ENCODE measurements around the gene CACNG5. TPM values are rescaled to one million over a fixed set of nuclear protein-coding genes. Genes with fewer than 3 reads are reported as not detected.

CACNG5 gene
- total RNA-seq, 1 donor from 2014 or later, result not detected

DNA sequence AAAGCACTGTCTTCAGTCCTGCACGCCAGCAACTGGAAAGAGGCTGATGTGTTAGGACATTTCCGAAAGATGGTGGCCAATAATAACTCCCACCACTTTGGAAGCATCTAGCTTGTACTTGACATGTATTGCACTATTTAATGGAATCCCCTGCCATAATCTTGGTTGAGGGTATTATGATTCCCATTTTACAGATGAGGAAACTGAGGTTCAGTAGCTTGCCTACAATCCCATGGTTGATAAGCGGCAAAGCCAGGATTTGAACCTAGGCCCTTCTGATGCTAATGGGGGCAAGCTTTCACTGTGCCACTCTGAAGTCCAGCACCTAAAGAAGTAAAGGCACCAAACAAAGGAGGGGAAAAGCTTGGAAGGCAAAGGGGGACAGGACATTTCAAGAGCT, 8.0 kb downstream of the CACNG5 start:
- ATAC-seq (no peak), DNase-seq (no peak)
- intact Hi-C loops (cut with micrococcal nuclease), result no loop called here

DNA sequence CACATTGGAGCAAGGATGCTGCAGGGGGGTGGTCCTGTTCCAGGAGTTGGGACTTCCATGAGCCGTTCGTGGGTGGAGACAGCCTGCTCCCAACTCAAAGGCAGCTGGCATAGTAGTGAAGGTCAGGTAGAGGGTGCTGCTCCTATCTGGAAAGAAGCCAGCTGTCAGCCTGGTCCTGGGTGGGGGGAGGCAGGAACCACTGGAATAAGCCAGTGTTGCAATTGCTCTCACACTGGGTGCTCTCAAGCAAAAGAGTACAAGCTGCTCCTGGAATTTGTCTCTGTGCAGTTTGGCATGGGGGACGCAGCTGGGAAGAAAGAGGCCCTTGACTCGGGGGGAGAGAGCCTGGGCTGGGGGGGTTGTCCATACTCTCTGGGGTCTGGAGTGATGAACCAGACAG, 8.7 kb downstream of the CACNG5 start:
- intact Hi-C loops (cut with micrococcal nuclease), result no loop called here
- no peak for ATAC-seq
- DNase-seq, result no peak

DNA sequence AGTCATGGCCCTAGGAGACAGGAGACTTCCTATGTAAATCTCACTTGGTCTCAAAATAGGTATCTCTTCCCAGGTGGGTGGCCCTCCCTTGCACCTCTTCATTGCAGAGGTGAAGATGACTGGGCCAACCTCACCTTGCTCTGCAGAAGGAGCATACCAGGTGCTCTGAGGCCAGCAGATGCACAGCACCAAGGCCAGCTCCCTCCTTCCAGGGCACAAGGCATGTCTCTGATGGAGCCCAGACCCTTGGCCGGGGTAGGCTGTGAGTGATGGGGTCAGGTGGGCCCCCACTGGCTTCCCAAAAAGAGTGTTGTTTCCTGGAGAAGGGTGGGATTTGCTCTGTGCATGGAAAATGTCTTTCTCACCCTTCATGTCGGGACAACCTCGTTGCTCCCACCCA, 12.8 kb downstream of the CACNG5 start:
- ATAC-seq (no peak), DNase-seq (no peak)
- intact Hi-C loops (cut with micrococcal nuclease), result no loop called here

DNA sequence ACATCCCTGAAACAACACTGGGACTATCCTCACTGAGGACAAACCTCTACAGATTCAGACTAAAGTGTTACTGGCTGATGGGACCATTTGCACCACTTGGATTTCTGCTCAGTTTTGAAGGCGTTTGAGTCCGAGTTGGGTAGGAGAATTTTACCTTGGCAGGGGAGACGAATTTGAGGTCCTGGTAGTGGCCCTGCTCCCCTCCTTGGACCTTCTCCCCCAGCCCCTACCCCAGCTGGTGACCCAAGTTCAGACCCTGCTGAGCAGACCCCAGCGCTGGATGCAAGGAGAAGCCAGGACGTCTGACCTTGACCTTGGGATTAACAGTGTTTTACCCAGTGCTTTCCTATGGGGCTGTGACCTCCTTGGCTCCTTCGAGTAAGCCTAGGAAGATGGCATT, 13.6 kb downstream of the CACNG5 start:
- intact Hi-C loops (cut with micrococcal nuclease), result no loop called here
- ATAC-seq, result no peak

DNA sequence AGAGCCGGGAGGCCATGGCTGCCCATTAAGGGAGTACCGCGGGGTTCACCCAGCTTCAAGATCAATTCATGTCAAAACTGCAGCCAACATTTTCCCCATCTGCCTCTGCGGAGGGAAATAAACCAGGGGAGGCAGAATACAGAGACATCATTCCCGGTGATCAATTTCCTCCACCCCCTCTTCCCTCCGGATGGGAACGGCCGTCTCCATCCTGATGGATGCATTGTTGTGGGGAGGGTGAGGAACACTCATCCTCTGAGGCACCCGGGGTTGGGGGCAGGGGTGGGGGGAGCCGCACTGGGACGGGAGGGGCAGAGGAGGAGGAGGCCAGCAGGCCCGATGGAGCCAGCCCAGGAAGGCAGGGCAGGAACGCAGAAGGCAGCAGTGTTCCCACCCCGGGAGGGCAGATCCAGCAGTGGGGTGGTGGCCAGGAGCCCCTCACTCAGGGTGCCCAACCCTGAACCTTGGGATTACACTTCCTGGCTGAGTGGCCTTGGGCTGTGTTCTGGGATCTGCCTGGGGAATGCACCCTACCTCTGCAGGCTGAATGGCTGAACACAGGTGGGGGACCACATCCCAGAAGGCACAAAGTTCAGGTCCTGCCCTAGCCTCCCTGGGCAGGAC, 14.2 kb downstream of the CACNG5 start:
- DNase-seq (no peak), ATAC-seq (no peak)
- intact Hi-C loops (cut with micrococcal nuclease), result no loop called here

More for the DNA sequence above, 13.6 kb downstream of the CACNG5 start:
- DNase-seq, result no peak

DNA sequence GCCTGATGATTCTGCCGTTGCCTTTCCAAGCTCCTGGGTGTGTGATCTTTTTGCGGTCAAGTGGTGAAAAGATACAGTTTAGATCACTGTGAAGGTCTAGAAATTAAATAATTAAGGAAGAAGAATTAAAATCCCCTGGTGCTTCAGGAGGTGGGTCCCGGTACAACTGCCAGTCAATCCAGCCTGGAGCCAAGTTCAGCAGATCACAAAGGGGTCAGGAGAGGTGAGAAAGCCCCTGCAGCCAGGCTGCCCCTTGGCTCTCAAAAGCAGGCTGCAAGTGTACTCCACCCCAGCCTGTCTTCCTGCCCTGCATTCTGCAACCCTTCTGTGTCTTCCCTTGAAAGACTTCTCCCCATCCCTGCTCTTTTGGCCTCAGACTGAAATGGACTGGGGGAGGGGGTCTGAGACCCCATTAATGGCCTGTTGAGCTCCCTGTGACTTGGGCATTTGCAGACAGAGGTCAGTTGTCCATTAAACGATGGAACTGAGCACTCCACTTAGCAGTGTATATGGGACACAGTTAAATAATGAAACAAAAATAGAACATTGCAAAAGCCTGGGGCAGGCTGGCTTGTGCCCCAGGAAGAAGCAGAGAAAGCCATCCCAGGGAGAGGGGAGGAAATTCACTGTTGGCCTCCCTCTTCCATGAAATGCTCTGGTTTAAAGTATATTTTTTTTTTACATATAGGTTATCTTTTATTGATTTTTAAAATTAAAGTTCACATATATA, 15.1 kb downstream of the CACNG5 start:
- ATAC-seq, result peak; percentile 97
- DNase-seq, result no peak
- intact Hi-C loops (cut with micrococcal nuclease), result no loop called here

DNA sequence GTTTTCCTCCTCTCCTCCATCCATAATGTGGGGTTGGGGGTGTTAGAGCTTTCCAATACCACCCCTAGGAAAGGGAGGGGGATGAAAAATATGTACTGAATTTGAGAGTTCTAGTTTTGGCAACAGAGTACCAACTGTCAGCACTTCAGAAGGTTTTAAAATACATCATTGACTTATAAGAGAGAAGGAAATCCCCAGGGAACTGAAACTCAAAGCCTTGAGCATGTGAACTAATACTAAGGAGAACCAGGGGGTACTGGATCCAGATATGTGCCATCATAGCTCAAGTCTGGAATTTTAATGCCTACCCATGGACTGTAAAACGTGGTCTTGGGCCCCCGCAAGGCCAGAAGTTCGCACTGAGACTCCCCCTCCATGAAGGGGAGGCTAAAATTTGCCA, 15.8 kb downstream of the CACNG5 start:
- no peak for DNase-seq
- intact Hi-C loops (cut with micrococcal nuclease), result no loop called here
- no peak for ATAC-seq

DNA sequence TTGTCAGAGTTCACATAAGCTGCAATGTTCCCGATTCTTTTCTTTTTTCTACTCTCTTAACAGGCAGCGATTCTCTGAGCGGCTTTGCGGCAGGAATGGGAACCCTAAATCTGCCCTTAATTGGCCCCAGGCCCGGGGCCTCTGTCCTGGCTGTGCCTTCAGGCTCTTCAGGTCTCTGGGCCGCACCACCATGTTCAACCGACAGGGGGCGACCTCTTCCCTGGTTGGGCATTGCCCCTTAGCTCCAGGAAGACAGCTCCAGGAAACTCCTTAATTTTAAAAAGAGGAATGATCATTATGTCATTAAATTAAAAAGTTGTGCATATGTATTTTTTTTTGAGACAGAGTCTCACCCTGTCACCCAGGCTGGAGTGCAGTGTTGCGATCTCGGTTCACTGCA, 20.3 kb downstream of the CACNG5 start:
- no peak for DNase-seq
- intact Hi-C loops (cut with micrococcal nuclease), result no loop called here
- no peak for ATAC-seq

DNA sequence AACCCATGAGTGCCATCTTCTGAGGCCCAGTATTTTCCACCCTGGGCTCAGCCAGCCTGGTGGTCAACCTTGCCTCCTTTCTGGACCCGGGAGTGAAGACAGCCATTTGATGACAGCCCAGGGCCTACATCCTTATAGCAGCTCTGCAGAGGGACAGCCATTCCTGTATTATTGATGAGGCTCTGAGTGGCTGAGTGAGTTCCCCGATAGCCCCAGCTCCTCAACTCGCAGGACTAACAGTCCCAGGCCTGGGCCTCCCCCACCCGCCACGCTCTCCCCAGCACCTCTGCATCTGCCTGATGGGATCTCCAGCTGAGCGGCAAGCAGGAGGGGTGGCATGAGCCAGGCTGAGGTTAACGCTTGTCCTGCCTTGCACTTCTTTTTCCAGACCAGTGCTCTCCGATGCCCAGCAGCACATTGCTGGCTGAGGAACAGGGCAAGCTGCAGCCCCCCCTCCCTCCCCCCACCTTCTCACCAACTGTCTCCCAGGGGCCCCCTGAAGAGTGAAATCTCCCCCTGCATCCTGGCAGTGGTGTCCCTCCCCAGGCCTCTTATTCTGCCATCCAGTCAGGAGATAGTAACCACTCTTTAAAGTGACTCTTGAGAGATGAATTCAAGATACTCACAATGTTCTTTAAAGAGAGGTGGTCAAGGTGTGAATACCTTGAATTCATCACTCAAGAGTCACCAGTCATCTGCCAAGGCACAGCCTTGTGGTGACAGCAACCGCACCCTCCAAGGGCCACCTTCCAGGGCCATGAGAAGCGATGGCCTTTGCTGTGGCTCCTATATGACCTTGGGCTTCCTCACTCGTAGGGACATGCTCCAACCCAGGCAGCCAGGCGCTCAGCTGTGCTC, 23.5 kb downstream of the CACNG5 start:
- intact Hi-C loops (cut with micrococcal nuclease), result no loop called here
- DNase-seq (no peak), ATAC-seq (no peak)

DNA sequence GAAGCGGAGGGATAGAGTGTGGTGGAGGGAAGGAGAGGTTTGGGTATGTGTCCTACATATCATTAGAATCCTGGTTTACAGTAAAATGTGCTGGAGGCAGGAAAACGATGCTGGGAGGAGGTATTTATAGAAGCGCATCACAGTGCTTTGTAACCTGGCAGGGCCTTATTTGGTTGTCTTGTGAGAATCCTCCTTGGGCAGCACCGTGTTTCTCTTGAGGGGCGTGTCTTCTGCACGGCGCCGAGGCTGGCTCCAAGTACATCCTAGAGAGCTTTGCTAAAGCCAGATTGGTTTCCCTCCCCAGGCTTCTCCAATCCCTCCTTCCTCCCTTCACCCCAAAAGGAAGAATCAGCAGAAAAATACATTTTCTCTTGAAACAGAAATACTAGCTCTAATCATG, 24.4 kb downstream of the CACNG5 start:
- ATAC-seq, result no peak
- intact Hi-C loops (cut with micrococcal nuclease), result no loop called here
- no peak for DNase-seq

DNA sequence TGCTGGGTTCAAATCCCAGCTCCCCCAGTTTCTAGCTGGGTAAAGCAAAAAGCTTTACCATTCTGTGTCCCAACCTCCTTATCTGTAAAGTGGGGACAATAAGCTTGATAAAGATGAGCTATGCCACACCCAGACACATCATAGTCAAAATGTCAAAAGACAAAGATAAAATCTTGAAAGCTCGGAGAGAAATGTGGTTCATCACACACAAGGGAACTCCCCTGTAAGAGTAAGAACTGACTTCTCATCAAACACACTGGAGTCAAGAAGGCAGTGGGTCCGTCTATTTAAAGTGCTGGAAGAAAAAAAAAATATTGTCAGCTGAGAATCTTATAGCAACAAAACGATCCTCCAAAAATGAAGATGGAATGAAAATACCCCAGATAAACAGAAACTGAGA, 25.3 kb downstream of the CACNG5 start:
- intact Hi-C loops (cut with micrococcal nuclease), result no loop called here
- ATAC-seq (no peak), DNase-seq (no peak)

DNA sequence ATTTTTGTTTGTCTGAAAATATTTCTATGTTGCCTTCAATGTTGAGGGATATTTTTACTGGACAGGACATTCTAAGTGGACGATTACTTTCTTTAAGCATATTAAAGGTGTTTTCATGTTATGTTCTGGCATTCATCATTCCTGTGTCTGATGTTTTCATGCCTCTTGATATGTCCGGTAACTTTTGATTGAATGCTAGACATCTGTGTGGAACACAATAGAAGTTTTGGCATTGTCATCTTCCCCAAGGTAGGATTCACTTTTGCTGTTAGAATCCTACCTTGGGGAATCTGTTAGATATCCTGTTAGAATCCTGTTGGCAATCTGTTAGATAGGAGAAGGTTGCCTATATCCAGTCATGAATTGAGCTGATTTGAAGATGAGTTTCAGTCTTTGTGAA, 28.9 kb downstream of the CACNG5 start:
- intact Hi-C loops (cut with micrococcal nuclease), result no loop called here
- ATAC-seq, result no peak
- no peak for DNase-seq

DNA sequence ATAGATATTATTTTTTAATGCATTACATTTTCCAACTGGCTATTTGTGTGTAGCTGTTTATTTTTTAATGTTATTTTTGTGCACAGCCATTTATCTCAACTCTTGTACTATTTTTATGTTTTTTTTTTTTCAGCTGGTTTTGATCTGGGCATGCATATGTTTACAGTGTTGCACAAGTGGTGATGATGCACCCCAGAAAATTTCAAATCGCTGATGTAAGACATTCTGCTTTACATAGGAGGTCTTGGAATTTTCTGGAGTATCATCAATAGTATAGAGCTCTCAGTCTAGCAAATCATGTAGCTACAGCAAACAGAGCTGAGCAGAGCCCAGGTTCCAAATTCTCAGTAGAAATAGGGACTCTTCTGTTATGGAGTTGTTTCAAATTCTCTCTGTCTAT, 30.2 kb downstream of the CACNG5 start:
- intact Hi-C loops (cut with micrococcal nuclease), result no loop called here
- ATAC-seq (no peak), DNase-seq (no peak)

DNA sequence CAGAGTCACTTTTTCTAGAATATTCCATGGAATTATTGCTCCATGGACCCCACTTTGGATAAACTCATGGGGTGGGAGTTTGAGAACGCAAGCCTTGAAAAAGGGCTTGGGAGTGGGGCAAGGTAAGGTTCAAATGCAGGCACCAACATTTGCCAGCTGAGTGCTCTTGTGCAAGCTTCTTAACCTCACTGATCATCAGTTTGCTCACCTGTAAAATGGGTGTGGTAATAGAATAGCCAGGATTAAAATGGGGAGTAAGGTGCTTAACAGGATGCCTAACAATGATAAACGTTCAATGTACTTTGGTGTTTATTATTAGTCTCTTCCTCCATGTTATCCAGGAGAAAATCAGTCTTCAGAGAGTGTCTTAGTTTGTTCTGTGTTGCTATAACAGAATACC, 39.0 kb downstream of the CACNG5 start:
- ATAC-seq, result no peak
- no peak for DNase-seq
- intact Hi-C loops (cut with micrococcal nuclease), result no loop called here

DNA sequence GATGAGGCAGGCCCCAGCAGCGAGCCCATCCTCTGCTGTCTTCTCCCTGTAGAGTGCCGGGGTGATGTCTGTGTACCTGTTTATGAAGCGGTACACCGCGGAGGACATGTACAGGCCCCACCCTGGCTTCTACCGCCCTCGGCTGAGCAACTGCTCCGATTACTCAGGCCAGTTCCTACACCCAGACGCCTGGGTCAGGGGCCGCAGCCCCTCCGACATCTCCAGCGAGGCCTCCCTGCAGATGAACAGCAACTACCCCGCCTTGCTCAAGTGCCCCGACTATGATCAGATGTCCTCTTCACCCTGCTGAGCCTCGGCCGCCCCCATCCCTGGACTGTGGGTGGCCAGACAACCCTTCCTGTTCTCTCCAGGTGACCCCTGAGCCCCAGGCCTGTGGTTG, 50.0 kb downstream of the CACNG5 start:
- ATAC-seq (no peak), DNase-seq (no peak)
- intact Hi-C loops (cut with micrococcal nuclease), result no loop called here

DNA sequence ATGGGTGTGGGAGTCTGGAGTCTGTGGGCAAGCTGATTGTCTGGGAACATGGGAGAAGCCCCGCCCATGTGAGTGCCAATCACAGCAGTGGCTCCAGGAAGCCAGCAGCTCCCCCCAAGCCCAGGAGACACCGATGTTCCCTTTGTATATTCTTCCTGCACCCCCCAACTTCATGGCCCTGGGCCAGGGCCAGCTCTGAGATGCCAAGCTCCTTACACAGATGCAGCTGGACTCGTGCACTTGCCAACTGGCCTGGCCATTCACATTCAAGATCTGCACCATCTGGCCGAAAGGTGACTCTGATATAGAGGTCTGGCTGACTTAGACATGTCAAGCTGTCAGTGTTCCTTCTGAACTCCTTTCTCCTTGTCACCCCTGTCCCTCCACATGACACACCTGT, 50.5 kb downstream of the CACNG5 start:
- DNase-seq (no peak), ATAC-seq (no peak)
- intact Hi-C loops (cut with micrococcal nuclease), result no loop called here

DNA sequence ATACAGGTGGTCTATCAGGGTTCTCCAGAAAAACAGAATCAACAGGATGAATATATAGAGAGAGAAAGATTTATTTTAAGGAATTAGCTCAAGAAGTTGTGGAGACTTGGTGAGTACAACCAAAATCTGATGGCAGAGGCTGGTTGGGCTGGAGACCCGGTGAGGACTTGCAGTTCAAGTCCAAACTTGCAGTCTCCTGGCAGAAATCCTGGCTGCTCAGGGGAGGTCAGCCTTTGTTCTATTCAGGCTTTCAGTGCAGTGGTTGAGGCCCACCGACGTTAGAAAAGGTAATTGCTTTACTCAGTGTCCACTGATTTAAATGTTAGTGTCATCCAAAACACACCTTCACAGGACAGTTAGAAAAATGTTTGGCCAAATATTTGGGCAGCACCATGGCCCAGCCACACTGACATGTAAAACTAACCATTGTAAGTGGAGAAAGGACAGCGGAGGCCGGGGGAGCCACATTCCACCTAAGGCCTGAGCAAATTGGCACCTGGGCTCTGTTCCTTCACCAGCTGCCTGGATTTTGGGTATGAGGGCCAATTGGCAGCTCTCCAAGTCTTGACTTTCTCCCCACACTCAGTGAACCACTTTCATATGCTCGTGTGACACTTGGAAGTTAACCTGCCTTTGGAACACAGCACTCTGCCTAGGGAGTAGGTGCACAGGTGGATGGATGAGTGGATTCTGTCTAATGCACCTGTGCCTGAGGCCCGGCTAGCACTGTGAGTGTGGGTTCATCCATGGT, 54.7 kb downstream of the CACNG5 start:
- ATAC-seq, result no peak
- DNase-seq, result no peak
- intact Hi-C loops (cut with micrococcal nuclease), result no loop called here

DNA sequence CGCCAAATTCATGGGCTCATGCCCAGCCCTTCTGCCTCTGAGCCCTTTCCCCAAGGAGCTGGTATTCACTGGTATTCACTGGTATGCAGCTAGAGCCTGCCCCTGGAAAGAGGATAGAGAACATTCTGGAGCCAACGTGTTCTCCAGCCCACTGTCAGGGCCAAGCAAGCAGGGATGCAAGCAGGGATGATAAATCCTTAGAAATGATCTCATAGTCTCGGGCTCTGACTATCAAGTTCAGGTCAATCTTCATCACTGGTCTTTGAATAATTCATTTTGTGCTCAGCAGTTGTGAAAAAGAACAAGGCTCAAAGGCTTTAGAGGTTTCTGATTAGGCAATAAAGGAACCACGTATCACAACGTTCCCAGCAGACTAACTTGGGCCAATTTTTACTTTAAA, 57.3 kb downstream of the CACNG5 start:
- intact Hi-C loops (cut with micrococcal nuclease), result no loop called here
- ATAC-seq (no peak), DNase-seq (no peak)

DNA sequence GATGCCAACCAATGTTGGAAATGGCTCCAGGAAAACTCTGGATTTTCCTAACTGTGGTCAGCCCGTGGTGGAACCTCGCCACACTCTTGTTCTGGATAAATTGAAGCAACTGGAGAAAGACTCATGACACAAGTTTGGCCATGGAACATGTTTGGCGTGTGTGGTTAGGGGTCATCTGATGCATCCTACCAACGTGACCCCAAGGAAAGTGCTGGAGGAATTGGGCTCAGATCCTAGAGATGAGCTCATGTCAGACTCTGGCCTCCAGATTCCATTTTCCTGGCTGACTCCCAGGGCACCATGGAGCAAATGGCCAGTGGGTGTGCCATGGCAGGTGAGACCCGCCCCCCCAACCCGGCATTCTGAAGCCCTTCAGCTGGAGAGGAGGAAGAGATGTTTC, 58.5 kb downstream of the CACNG5 start:
- ATAC-seq (no peak), DNase-seq (no peak)
- intact Hi-C loops (cut with micrococcal nuclease), result no loop called here

DNA sequence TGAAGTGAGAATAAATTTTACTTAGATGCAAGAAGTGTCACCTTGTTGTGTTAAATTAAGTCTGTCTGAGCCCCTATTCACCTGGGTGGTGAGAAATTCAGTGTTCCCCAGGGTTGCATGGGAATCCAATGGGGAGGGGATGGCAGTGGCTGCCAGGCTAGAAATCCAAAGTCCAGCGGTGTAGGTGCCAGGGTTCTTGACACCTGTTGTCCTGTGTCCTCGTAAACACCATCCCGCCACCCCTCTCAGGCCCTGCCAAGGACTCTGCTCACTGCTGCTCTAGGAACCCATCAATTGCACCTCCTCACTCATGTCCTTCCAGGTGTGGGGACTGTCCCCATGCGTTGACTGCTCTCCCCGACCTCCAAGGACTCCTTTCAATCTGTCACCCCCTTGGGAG, 58.9 kb downstream of the CACNG5 start:
- intact Hi-C loops (cut with micrococcal nuclease), result no loop called here
- ATAC-seq, result no peak
- DNase-seq, result no peak

All from left ventricle myocardium superior (tissue), 1 donor.